Left renal cortex interstitium (tissue), 4 donors: ENCODE results near the gene RBM20. TPM values are rescaled to one million over a fixed set of nuclear protein-coding genes. Genes with fewer than 3 reads are reported as not detected.
"Not testable (repeated sequence)": the region's sequence is repeated elsewhere in the genome, so short reads cannot be mapped to it uniquely, and the experiment has no call there.

ENCODE experiments used
- DNase-seq, 4 donors: peaks; one replicate each; pipeline ENCODE4 v3.0.0-alpha.2; 2013; ENCODE audit warnings: low read depth in 4 of 4, low spot score in 2 of 4, missing footprints in 1 of 4
- polyA plus RNA-seq, 4 donors: library from polyadenylated mRNA; unstranded; fragments of 120-200 nt; gene quantifications; one replicate each; pipeline ENCODE4 v1.2.1, GENCODE V29; 2013; ENCODE audit not compliant: insufficient read length in 4 of 4

RBM20 gene
- polyA plus RNA-seq, 4 donors: 1.7 to 9.7 (median 5.7) TPM

- no peak for DNase-seq
Observed at GRCh38 chr10:110699859-110700468, 55.8 kb downstream of the RBM20 start.

- DNase-seq: no peak
Observed at GRCh38 chr10:110700947-110701616, 56.9 kb downstream of the RBM20 start.

GRCh38 chr10:110701617-110701971 is 57.5 kb downstream of the RBM20 start:
- no peak for DNase-seq

- no peak for DNase-seq
Observed at GRCh38 chr10:110704070-110704469, 59.9 kb downstream of the RBM20 start.

- DNase-seq: no peak
Observed at GRCh38 chr10:110704906-110705476, 60.9 kb downstream of the RBM20 start.

- not testable (repeated sequence) for DNase-seq
Observed at GRCh38 chr10:110705596-110705995, 61.5 kb downstream of the RBM20 start.

GRCh38 chr10:110706690-110707098 is 62.6 kb downstream of the RBM20 start:
- no peak for DNase-seq

GRCh38 chr10:110708776-110709443 is 64.8 kb downstream of the RBM20 start:
- no peak for DNase-seq

- DNase-seq: no peak
Observed at GRCh38 chr10:110709444-110709828, 65.3 kb downstream of the RBM20 start.

- no peak for DNase-seq
Observed at GRCh38 chr10:110709964-110710587, 65.9 kb downstream of the RBM20 start.

- no peak for DNase-seq
Observed at GRCh38 chr10:110710621-110711020, 66.5 kb downstream of the RBM20 start.

- no peak for DNase-seq
Observed at GRCh38 chr10:110711382-110711781, 67.2 kb downstream of the RBM20 start.

- DNase-seq: no peak
Observed at GRCh38 chr10:110714356-110714755, 70.2 kb downstream of the RBM20 start.

GRCh38 chr10:110717781-110718589 is 73.8 kb downstream of the RBM20 start:
- DNase-seq: no peak

GRCh38 chr10:110721406-110722038 is 77.4 kb downstream of the RBM20 start:
- DNase-seq: no peak

- no peak for DNase-seq
Observed at GRCh38 chr10:110723224-110723891, 79.2 kb downstream of the RBM20 start.

- no peak for DNase-seq
Observed at GRCh38 chr10:110724116-110724921, 80.2 kb downstream of the RBM20 start.

- no peak for DNase-seq
Observed at GRCh38 chr10:110724937-110725336, 80.8 kb downstream of the RBM20 start.
